22Rv1 (cell line): ENCODE results near the gene CTNNA1.

Experiments used
- H3K27ac ChIP-seq: fragments of 450-650 bp; 2 replicates; pipeline ENCODE4 v1.5.1; 2017
- ZFX ChIP-seq: fragments of 450-650 bp; IDR thresholded peaks from 2 replicates; pipeline ENCODE4 v1.6.1; 2017; ENCODE audit warnings: antibody characterized with exemption, borderline replicate concordance
- TF ChIP-seq, protein P1 (sequence below): fragments of 450-650 bp; IDR thresholded peaks from 2 replicates; pipeline ENCODE4 v1.5.1; 2017; ENCODE audit warnings: mild to moderate bottlenecking

Gene CTNNA1

DNA sequence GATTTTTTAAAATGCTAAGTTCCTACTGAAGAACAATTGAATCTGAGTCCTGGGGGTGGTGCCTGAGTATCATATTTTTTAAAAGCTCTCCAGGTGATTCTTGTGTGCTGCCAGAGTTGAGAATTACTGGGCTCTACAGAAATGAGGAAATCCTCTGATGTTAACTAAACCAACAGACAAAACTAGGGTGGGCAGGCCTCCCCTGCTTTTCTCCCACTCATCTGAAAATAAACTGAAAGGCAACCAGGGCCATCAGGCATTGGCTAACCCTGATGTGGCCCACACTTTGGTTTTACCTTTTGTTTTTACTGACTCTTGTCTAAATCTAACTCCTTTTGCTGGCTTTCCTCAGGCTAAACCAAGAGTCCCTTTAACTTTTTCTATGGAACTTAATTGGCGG lies 13.3 kb upstream of the CTNNA1 start:
- TF ChIP-seq, protein P1, sequence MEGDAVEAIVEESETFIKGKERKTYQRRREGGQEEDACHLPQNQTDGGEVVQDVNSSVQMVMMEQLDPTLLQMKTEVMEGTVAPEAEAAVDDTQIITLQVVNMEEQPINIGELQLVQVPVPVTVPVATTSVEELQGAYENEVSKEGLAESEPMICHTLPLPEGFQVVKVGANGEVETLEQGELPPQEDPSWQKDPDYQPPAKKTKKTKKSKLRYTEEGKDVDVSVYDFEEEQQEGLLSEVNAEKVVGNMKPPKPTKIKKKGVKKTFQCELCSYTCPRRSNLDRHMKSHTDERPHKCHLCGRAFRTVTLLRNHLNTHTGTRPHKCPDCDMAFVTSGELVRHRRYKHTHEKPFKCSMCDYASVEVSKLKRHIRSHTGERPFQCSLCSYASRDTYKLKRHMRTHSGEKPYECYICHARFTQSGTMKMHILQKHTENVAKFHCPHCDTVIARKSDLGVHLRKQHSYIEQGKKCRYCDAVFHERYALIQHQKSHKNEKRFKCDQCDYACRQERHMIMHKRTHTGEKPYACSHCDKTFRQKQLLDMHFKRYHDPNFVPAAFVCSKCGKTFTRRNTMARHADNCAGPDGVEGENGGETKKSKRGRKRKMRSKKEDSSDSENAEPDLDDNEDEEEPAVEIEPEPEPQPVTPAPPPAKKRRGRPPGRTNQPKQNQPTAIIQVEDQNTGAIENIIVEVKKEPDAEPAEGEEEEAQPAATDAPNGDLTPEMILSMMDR, result no peak
- TF ChIP-seq ZFX, result no peak
- H3K27ac ChIP-seq, result no peak overlapping the region

DNA sequence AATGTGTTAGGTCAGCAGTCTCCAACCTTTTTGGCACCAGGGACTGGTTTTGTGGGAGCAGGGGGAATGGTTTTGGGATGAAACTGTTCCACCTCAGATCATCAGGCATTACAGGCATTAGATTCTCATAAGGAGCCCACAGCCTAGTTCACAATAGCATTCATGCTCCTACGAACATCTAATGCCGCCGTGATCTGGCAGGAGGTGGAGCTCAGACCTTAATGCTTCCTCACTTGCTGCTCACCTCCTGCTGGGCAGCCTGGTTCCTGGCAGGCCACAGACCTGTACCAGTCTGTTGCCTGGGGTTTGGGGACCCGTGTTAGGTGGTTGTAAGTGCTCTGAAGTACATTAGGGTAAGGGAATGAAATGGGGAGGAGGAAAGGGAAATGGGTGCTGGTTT lies 9.7 kb upstream of the CTNNA1 start:
- peak overlapping the region; percentile 65 for H3K27ac ChIP-seq
- TF ChIP-seq, protein P1, result no peak
- no peak for TF ChIP-seq ZFX

DNA sequence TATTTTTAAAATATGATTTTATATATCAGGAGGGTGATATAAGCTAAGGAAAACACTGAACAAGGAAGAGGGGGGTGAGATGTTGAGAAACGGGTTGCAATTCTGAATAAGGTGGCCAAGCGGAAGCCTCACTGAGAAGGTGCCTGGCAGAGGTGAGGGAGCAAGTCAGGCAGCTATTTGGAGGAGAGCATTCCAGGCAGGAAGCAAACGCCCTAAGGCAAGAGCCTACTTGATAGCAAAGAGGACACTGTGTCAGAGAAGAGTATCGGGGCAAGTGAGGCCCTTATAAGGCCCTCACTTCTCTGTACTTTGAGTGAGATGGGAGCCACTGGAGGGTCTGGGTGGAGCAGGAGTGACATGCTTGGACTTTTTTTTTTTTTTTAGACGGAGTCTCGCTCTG lies 8.0 kb upstream of the CTNNA1 start:
- no peak overlapping the region for H3K27ac ChIP-seq
- TF ChIP-seq ZFX, result no peak
- TF ChIP-seq, protein P1, result no peak

DNA sequence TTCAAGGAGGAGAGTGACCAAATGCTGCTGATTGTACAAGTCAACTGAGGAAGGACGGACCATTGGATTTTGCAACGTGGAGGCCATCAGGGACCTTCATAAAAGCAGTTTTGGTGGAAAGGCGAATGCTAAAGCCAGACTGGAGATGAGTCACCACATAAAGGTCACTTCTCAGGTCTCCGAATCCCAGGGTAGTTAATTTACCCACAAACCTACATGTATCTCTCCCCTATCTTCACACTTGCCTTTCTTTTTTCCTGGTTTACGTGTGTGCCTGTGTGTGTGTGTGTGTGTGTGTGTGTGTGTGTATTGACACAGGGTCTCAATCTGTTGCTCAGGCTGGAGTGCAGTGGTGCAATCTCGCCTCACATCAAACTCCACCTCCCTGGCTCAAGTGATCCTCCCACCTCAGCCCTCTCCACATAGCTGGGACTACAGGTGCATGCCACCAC lies 4.6 kb upstream of the CTNNA1 start:
- TF ChIP-seq, protein P1, result no peak
- TF ChIP-seq ZFX, result no peak
- H3K27ac ChIP-seq, result no peak overlapping the region

DNA sequence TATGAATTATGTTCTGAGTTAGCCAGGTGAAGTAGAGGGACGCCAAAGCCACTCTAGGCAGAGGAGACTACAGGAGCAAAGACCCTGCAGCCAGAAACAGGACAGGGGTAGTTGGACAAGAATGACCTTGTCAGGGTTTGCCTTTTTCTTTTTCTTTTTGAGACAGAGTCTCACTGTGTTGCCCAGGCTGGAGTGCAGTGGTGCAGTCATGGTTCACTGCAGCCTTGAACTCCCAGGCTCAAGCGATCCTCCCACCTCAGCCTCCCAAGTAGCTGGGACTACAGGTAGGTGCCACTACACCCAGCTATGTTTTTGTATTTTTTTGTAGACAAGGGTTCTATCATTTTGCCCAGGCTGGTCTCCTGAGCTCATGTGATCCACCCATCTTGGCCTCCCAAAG lies 1.9 kb upstream of the CTNNA1 start:
- 0 out of 2 replicates have a peak overlapping the region, but pooled peaks have one; percentile 96 for H3K27ac ChIP-seq

DNA sequence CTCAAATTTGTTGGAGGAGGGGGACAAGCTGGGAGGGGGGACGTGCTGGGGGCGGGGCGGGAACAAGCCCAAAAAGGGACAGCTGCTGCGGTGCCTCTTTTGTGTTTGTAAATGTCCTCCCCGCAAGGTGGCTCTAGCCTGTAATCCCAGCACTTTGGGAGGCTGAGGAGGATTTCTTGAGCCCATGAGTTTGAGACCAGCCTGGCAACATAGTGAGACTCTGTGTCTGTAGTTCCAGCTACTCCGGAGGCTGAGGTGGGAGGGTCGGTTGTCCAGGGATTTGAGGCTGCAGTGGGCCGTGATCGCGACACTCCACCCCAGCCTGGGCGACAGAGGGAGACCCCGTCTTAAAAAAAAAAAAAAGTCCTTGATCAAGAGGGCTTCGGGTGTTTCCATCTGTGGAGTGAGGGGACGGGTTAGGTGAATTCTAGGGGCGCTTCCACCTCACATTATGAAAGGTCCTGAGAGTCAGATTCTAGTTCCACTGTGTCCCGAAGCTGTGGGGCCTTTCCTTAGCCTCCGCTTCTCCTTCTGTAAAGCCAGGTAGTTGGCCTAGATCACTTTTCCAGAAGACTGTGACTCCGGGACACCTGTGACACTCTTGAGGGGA lies 779 bp upstream of the CTNNA1 start:
- TF ChIP-seq ZFX, result no peak
- TF ChIP-seq, protein P1, result peak; percentile 42; the same call in 1 of the 2 replicates
- H3K27ac ChIP-seq, result peak overlapping the region; percentile 96

DNA sequence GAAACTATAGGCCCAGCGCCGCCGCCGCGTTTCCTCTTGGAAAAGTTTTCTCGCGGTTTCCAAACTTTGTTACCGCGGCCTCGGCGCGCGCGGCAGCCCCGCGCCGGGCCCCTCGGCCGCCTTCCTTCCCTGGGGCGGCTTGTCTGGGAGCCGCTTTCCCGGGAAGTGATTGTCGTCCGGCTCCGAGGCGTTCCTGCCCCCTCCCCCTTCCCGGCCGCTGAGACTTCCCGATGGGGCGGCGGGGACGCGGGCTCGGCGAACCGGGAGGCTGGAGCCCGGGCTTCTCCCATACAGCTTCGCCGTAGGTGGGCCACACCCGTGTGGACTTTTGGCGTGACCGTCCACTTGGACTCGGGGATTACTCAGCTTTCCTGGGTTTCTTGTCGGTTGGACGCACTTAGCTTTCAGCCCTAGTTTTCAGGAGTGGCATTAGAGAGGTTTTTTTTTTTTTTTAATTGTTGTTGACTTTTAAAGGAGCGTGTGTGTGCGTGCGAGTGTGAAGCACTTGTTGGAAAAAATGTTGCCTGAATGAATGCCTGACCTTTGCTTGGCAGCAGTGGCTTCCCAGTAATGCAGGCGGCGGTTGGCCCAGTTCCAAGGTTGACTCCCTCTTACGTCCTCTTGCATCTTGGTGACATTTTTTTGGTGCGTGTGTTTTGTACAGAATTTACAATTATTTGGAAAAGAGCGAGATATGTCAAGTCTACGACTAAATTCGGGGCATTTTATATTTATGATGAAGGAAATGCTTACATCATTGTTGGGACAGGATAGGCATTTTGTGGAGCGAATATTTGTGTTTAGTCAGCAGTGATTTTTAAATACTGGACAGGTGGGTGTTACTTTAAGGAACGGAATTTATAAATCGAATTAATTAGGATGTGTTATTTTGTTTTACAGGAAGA lies 821 bp downstream of the CTNNA1 start:
- peak overlapping the region; percentile 96 for H3K27ac ChIP-seq

More for the DNA sequence above, 821 bp downstream of the CTNNA1 start:
- TF ChIP-seq ZFX, result no peak
- TF ChIP-seq, protein P1, result no peak
